ENCODE results near the gene NTF4. TPM values are rescaled to one million over a fixed set of nuclear protein-coding genes. Genes with fewer than 3 reads are reported as not detected.

NTF4 gene
- total and polyA plus RNA-seq, 2 donors from 2014 or later, result 0.28 TPM; not detected in 1

DNA sequence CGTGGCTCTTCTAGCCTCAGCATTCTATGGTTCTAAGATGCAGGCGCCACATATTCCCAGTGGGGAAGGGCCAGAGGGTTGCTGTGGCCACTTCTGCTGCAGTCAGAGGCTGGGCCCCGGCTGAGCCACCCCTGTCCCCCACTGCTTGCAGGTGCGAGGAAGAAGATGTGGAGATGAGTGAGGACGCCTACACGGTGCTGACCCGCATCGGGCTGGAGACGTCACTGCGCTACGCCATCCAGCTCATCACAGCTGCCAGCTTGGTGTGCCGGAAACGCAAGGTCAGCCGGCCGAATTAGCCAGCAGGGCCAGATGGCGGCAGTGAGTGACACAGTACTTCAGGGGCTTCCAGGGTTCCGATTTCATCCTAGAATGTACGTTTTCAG, 49.8 kb downstream of the NTF4 start:
- no peak overlapping the region for H3K27ac ChIP-seq (ENCODE audit: low read depth in 2 of 2, low read length in 2 of 2)
- FAIRE-seq, result no peak
- H3K36me3 ChIP-seq (ENCODE audit: control insufficient read depth in 2 of 3, insufficient read depth in 3 of 3, low read length in 3 of 3), result peaks cover 0 to 10% (median 2%) of the 10 kb centered on the region in 3 donors
- intact Hi-C loops (cut with DNase I), result no loop called here
- H3K9me3 ChIP-seq (ENCODE audit: control insufficient read depth in 2 of 3, insufficient read depth in 1 of 3, low read length in 3 of 3), result no peaks in the 10 kb centered on the region
- H3K27me3 ChIP-seq (ENCODE audit: control insufficient read depth, insufficient read depth, low read length), result no peaks in the 10 kb centered on the region
- no peak overlapping the region for H3K9ac ChIP-seq (ENCODE audit: low read length in 3 of 3)
- H3K4me1 ChIP-seq (ENCODE audit: control insufficient read depth in 2 of 3, insufficient read depth in 2 of 3, low read depth in 1 of 3, low read length in 3 of 3), result peaks cover 0 to 6% (median 0%) of the 10 kb centered on the region in 3 donors
- H3K4me3 ChIP-seq (ENCODE audit: low read length in 3 of 3), result no peak overlapping the region
- TF ChIP-seq, protein P1, sequence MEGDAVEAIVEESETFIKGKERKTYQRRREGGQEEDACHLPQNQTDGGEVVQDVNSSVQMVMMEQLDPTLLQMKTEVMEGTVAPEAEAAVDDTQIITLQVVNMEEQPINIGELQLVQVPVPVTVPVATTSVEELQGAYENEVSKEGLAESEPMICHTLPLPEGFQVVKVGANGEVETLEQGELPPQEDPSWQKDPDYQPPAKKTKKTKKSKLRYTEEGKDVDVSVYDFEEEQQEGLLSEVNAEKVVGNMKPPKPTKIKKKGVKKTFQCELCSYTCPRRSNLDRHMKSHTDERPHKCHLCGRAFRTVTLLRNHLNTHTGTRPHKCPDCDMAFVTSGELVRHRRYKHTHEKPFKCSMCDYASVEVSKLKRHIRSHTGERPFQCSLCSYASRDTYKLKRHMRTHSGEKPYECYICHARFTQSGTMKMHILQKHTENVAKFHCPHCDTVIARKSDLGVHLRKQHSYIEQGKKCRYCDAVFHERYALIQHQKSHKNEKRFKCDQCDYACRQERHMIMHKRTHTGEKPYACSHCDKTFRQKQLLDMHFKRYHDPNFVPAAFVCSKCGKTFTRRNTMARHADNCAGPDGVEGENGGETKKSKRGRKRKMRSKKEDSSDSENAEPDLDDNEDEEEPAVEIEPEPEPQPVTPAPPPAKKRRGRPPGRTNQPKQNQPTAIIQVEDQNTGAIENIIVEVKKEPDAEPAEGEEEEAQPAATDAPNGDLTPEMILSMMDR (IDR thresholded peaks at IDR 0.05; ENCODE audit: borderline replicate concordance, extremely low read depth, insufficient read depth), result no peak
- no peak for DNase-seq

DNA sequence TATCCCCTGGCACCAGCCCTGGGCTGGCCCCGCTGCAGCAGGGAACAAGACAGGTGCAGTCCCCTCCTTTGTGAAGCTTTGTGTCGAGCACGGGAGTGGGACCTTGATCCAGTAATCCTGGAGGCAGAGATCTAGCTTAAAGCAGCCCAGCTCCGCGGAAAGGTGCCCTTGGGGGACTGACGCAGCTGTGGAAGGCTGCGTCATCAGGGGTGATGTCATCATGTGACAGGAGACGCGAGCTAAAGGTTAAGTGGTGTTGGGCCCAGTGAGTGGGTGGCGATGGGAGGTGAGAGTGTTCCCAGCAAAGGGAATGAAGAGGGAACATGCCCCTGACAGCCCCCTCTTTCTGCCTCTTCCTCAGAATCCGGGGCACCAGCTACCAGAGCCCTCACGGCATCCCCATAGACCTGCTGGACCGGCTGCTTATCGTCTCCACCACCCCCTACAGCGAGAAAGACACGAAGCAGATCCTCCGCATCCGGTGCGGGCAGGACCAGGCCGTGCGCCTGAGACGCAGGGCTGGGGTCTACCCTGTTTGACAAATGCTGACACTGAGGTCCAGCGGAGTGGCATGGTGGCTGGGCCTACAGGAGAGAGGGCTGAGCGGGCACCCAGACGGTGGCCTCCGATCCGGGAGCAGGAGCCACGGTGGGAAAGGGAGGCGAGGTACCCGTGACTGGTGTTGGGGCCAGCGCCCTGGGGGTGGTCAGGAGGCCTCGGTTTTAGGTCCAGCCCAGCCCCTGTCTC, 50.3 kb downstream of the NTF4 start:
- H3K27ac ChIP-seq (ENCODE audit: low read depth in 2 of 2, low read length in 2 of 2), result no peak overlapping the region
- no peaks in the 10 kb centered on the region for H3K9me3 ChIP-seq (ENCODE audit: control insufficient read depth in 2 of 3, insufficient read depth in 1 of 3, low read length in 3 of 3)
- H3K4me1 ChIP-seq (ENCODE audit: control insufficient read depth in 2 of 3, insufficient read depth in 2 of 3, low read depth in 1 of 3, low read length in 3 of 3), result peaks cover 0 to 6% (median 0%) of the 10 kb centered on the region in 3 donors
- intact Hi-C loops (cut with DNase I), result no loop called here
- H3K27me3 ChIP-seq (ENCODE audit: control insufficient read depth, insufficient read depth, low read length), result no peaks in the 10 kb centered on the region
- no peak overlapping the region for H3K9ac ChIP-seq (ENCODE audit: low read length in 3 of 3)
- FAIRE-seq, result no peak
- no peak for DNase-seq
- peaks cover 0 to 12% (median 2%) of the 10 kb centered on the region in 3 donors for H3K36me3 ChIP-seq (ENCODE audit: control insufficient read depth in 2 of 3, insufficient read depth in 3 of 3, low read length in 3 of 3)
- H3K4me3 ChIP-seq (ENCODE audit: low read length in 3 of 3), result no peak overlapping the region
- TF ChIP-seq, protein P1 (IDR thresholded peaks at IDR 0.05; ENCODE audit: borderline replicate concordance, extremely low read depth, insufficient read depth), result no peak

DNA sequence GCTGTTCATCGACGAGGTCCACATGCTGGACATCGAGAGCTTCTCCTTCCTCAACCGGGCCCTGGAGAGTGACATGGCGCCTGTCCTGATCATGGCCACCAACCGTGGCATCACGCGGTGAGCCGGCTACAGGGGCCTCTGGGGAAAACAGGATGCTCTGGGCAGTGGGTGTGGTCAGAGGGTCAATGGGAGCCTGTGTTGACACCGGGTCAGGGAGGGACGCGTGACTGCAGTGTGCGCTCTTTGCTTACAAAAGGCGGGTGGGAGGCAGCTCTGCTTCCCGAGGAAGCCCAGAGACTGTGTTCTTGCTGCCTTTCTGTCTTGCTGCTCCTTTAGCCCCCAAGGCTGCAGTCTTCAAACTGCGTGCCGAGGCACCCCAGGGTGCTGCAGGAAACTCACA, 53.4 kb downstream of the NTF4 start:
- TF ChIP-seq, protein P1 (IDR thresholded peaks at IDR 0.05; ENCODE audit: borderline replicate concordance, extremely low read depth, insufficient read depth), result no peak
- DNase-seq, result no peak
- peaks cover 0 to 18% (median 15%) of the 10 kb centered on the region in 3 donors for H3K36me3 ChIP-seq (ENCODE audit: control insufficient read depth in 2 of 3, insufficient read depth in 3 of 3, low read length in 3 of 3)
- no peaks in the 10 kb centered on the region for H3K4me1 ChIP-seq (ENCODE audit: control insufficient read depth in 2 of 3, insufficient read depth in 2 of 3, low read depth in 1 of 3, low read length in 3 of 3)
- no peak overlapping the region for H3K9ac ChIP-seq (ENCODE audit: low read length in 3 of 3)
- no peaks in the 10 kb centered on the region for H3K27me3 ChIP-seq (ENCODE audit: control insufficient read depth, insufficient read depth, low read length)
- intact Hi-C loops (cut with DNase I), result no loop called here
- FAIRE-seq, result no peak
- no peaks in the 10 kb centered on the region for H3K9me3 ChIP-seq (ENCODE audit: control insufficient read depth in 2 of 3, insufficient read depth in 1 of 3, low read length in 3 of 3)
- H3K27ac ChIP-seq (ENCODE audit: low read depth in 2 of 2, low read length in 2 of 2), result no peak overlapping the region
- H3K4me3 ChIP-seq (ENCODE audit: low read length in 3 of 3), result no peak overlapping the region

Other genes starting within 250 kb of the NTF4 start
- 5.2 TPM for gene HSD17B14, start 228.3 kb downstream of the NTF4 start, total RNA-seq
- gene HSD17B14, start 228.3 kb downstream of the NTF4 start, polyA plus RNA-seq (ENCODE audit: insufficient read depth, low read depth, low replicate concordance), result 141 TPM
- gene PLEKHA4, start 196.2 kb downstream of the NTF4 start, total RNA-seq, result 79.1 TPM
- gene PLEKHA4, start 196.2 kb downstream of the NTF4 start, polyA plus RNA-seq (ENCODE audit: insufficient read depth, low read depth, low replicate concordance), result 22.9 TPM
- gene PPP1R15A, start 192.4 kb downstream of the NTF4 start, total RNA-seq, result 45.1 TPM
- 24.7 TPM for gene PPP1R15A, start 192.4 kb downstream of the NTF4 start, polyA plus RNA-seq (ENCODE audit: insufficient read depth, low read depth, low replicate concordance)
- gene TULP2, start 166.1 kb downstream of the NTF4 start, total RNA-seq, result not detected
- not detected for gene TULP2, start 166.1 kb downstream of the NTF4 start, polyA plus RNA-seq (ENCODE audit: insufficient read depth, low read depth, low replicate concordance)
- gene NUCB1, start 164.5 kb downstream of the NTF4 start, total RNA-seq, result 265 TPM
- 503 TPM for gene NUCB1, start 164.5 kb downstream of the NTF4 start, polyA plus RNA-seq (ENCODE audit: insufficient read depth, low read depth, low replicate concordance)
- 0.60 TPM for gene DHDH, start 131.1 kb downstream of the NTF4 start, total RNA-seq
- gene DHDH, start 131.1 kb downstream of the NTF4 start, polyA plus RNA-seq (ENCODE audit: insufficient read depth, low read depth, low replicate concordance), result 26.3 TPM
- gene BAX, start 109.9 kb downstream of the NTF4 start, total RNA-seq, result 76.7 TPM
- 141 TPM for gene BAX, start 109.9 kb downstream of the NTF4 start, polyA plus RNA-seq (ENCODE audit: insufficient read depth, low read depth, low replicate concordance)
- gene FTL, start 99.5 kb downstream of the NTF4 start, total RNA-seq, result 1,841 TPM
- 17,016 TPM for gene FTL, start 99.5 kb downstream of the NTF4 start, polyA plus RNA-seq (ENCODE audit: insufficient read depth, low read depth, low replicate concordance)
- 41.5 TPM for gene GYS1, start 71.5 kb downstream of the NTF4 start, total RNA-seq
- gene GYS1, start 71.5 kb downstream of the NTF4 start, polyA plus RNA-seq (ENCODE audit: insufficient read depth, low read depth, low replicate concordance), result 23.9 TPM
- 57.0 TPM for gene RUVBL2, start 70.9 kb downstream of the NTF4 start, total RNA-seq
- gene RUVBL2, start 70.9 kb downstream of the NTF4 start, polyA plus RNA-seq (ENCODE audit: insufficient read depth, low read depth, low replicate concordance), result 83.6 TPM
- not detected for gene LHB, start 47.7 kb downstream of the NTF4 start, total RNA-seq
- gene LHB, start 47.7 kb downstream of the NTF4 start, polyA plus RNA-seq (ENCODE audit: insufficient read depth, low read depth, low replicate concordance), result not detected
- gene CGB3, start 40.5 kb downstream of the NTF4 start, total RNA-seq, result not detected
- not detected for gene CGB3, start 40.5 kb downstream of the NTF4 start, polyA plus RNA-seq (ENCODE audit: insufficient read depth, low read depth, low replicate concordance)
- not detected for gene CGB2, start 32.9 kb downstream of the NTF4 start, total RNA-seq
- not detected for gene CGB2, start 32.9 kb downstream of the NTF4 start, polyA plus RNA-seq (ENCODE audit: insufficient read depth, low read depth, low replicate concordance)
- gene CGB1, start 27.9 kb downstream of the NTF4 start, total RNA-seq, result not detected
- gene CGB1, start 27.9 kb downstream of the NTF4 start, polyA plus RNA-seq (ENCODE audit: insufficient read depth, low read depth, low replicate concordance), result not detected
- not detected for gene CGB5, start 21.0 kb downstream of the NTF4 start, total RNA-seq
- not detected for gene CGB5, start 21.0 kb downstream of the NTF4 start, polyA plus RNA-seq (ENCODE audit: insufficient read depth, low read depth, low replicate concordance)
- gene CGB8, start 15.7 kb downstream of the NTF4 start, total RNA-seq, result not detected
- not detected for gene CGB8, start 15.7 kb downstream of the NTF4 start, polyA plus RNA-seq (ENCODE audit: insufficient read depth, low read depth, low replicate concordance)
- gene CGB7, start 7.1 kb downstream of the NTF4 start, total RNA-seq, result not detected
- gene CGB7, start 7.1 kb downstream of the NTF4 start, polyA plus RNA-seq (ENCODE audit: insufficient read depth, low read depth, low replicate concordance), result not detected
- not detected for gene KCNA7, start 7.9 kb upstream of the NTF4 start, total RNA-seq
- gene KCNA7, start 7.9 kb upstream of the NTF4 start, polyA plus RNA-seq (ENCODE audit: insufficient read depth, low read depth, low replicate concordance), result not detected
- gene SNRNP70, start 20.6 kb upstream of the NTF4 start, total RNA-seq, result 203 TPM
- 144 TPM for gene SNRNP70, start 20.6 kb upstream of the NTF4 start, polyA plus RNA-seq (ENCODE audit: insufficient read depth, low read depth, low replicate concordance)
- 4.7 TPM for gene LIN7B, start 49.6 kb upstream of the NTF4 start, total RNA-seq
- gene LIN7B, start 49.6 kb upstream of the NTF4 start, polyA plus RNA-seq (ENCODE audit: insufficient read depth, low read depth, low replicate concordance), result 9.7 TPM
- gene C19orf73, start 54.3 kb upstream of the NTF4 start, total RNA-seq, result 0.82 TPM
- gene C19orf73, start 54.3 kb upstream of the NTF4 start, polyA plus RNA-seq (ENCODE audit: insufficient read depth, low read depth, low replicate concordance), result 3.9 TPM
- gene PPFIA3, start 54.7 kb upstream of the NTF4 start, total RNA-seq, result 7.1 TPM
- 20.0 TPM for gene PPFIA3, start 54.7 kb upstream of the NTF4 start, polyA plus RNA-seq (ENCODE audit: insufficient read depth, low read depth, low replicate concordance)
- gene HRC, start 90.6 kb upstream of the NTF4 start, total RNA-seq, result 7.0 TPM
- gene HRC, start 90.6 kb upstream of the NTF4 start, polyA plus RNA-seq (ENCODE audit: insufficient read depth, low read depth, low replicate concordance), result 4.2 TPM
- gene TRPM4, start 93.0 kb upstream of the NTF4 start, total RNA-seq, result 89.1 TPM
- 47.6 TPM for gene TRPM4, start 93.0 kb upstream of the NTF4 start, polyA plus RNA-seq (ENCODE audit: insufficient read depth, low read depth, low replicate concordance)